ENCODE results near the gene ABCC4. TPM values are rescaled to one million over a fixed set of nuclear protein-coding genes. Genes with fewer than 3 reads are reported as not detected.
A peak's percentile ranks its signal among the peaks of the same experiment; 100 is the strongest.

The ABCC4 gene
- 15.1 TPM for polyA plus RNA-seq
- long read RNA-seq, donor 1 = 0 reads
- long read RNA-seq, donor 2, full-length matches to known transcripts = 2 of 2 reads
- long read RNA-seq, donor 2, partial matches to known transcripts = 0 of 2 reads
- long read RNA-seq, donor 2, other reads (novel, unspliced or antisense) = 0 of 2 reads
- long read RNA-seq, donor 3 = 0 reads
- long read RNA-seq, donor 4 = 0 reads
- long read RNA-seq, donor 5 = 0 reads
- long read RNA-seq, donor 6, full-length matches to known transcripts = 2 of 2 reads
- long read RNA-seq, donor 6, partial matches to known transcripts = 0 of 2 reads
- long read RNA-seq, donor 6, other reads (novel, unspliced or antisense) = 0 of 2 reads
- long read RNA-seq, donor 7 = 0 reads
- long read RNA-seq, donor 8, full-length matches to known transcripts = 1 of 1 reads
- long read RNA-seq, donor 8, partial matches to known transcripts = 0 of 1 reads
- long read RNA-seq, donor 8, other reads (novel, unspliced or antisense) = 0 of 1 reads
- long read RNA-seq, donor 9, full-length matches to known transcripts = 2 of 2 reads
- long read RNA-seq, donor 9, partial matches to known transcripts = 0 of 2 reads
- long read RNA-seq, donor 9, other reads (novel, unspliced or antisense) = 0 of 2 reads
- long read RNA-seq, donor 10, full-length matches to known transcripts = 3 of 3 reads
- long read RNA-seq, donor 10, partial matches to known transcripts = 0 of 3 reads
- long read RNA-seq, donor 10, other reads (novel, unspliced or antisense) = 0 of 3 reads
- long read RNA-seq, donor 11 = 0 reads

DNA sequence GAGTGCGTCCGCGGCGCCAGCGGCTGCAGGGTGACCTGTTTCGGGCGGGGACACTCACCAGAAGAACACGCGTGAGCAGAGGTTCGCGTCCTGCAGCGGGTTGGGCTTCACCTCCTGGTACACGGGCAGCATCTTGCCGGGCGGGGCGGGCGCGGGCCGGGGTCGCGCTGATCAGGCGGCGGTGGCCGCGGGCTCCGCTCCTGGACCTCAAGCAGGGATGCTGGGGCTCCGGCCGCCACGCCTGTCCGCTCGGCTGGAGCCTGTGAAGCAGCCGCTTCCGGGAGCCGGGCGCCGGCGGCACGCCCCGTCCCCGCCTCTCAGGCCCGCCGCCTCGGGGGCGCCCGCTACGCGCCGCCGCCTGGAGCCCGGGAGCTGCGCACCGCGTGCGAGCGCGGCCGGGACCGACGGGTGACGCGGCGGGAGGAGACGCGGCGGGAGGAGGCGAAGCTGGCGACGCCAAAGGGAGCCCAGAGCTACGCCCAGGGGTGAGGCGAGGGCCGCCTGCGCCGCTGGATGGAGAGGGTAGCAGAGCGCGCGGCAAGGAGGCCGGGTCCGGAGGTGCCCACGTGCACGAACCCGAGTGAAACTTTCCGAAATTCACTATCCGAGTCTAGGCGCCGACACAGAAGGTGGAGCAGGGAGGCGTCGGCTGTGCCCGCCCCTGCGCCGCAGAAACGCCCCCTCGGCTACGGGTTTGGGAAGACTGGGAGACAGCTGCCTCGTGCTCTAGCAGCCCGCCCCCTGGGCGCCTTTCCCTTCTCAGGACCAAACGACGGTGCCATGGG, at the start of gene ABCC4:
ABCC4 (minus strand) TSS at position 269 of the 785 bp plus-strand sequence; CDS start at position 132, 137 bp downstream.
- peak within 1 kb of the TSS; percentile 72 for H3K4me3 ChIP-seq (ENCODE audit: low read length)
- peak within 1 kb of the TSS; percentile 56 for H3K27ac ChIP-seq (ENCODE audit: low read length)
- H3K4me1 ChIP-seq (ENCODE audit: control insufficient read depth, insufficient read depth, low read length) = peaks cover 45% of the 10 kb centered on the region
- H3K36me3 ChIP-seq (ENCODE audit: control insufficient read depth, insufficient read depth, low read length) = no peaks in the 10 kb centered on the region
- H3K27me3 ChIP-seq (ENCODE audit: control insufficient read depth, insufficient read depth, low read length) = no peaks in the 10 kb centered on the region
- no peaks in the 10 kb centered on the region for H3K9me3 ChIP-seq (ENCODE audit: control insufficient read depth, low read depth, low read length)
- WGBS (ENCODE audit: insufficient coverage, low lambda C conversion rate) = no CpG with 5 or more reads among the region's 98 CpGs
- DNase-seq = peak; percentile 54 to 84

DNA sequence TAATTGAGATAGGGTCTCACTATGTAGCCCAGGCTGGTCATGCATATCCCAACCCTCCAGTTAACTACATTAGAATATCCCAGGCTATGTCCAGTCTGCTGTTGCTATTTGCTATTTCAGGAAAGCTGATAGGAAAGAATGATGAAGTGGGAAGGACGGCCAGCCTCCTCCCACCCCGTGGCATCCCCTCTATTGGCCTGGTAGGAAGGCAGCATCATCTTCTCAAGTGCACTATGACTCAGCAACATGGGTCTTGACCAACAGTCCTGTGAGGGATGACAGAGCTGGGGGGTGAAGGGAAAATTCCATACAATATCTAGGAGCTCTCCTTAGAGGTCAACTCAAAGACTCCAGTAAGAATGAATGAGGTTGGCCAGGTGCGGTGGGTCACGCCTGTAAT, 48.0 kb upstream of the ABCC4 start:
- Histone ChIP-seq H3K36me3 (ENCODE audit: control insufficient read depth, insufficient read depth, low read length) (no peaks in the 10 kb centered on the region), H3K27ac (ENCODE audit: low read length) (no peak overlapping the region), H3K4me3 (ENCODE audit: low read length) (no peak overlapping the region), H3K27me3 (ENCODE audit: control insufficient read depth, insufficient read depth, low read length) (no peaks in the 10 kb centered on the region), H3K4me1 (ENCODE audit: control insufficient read depth, insufficient read depth, low read length) (no peaks in the 10 kb centered on the region), H3K9me3 (ENCODE audit: control insufficient read depth, low read depth, low read length) (no peaks in the 10 kb centered on the region)
- WGBS (ENCODE audit: insufficient coverage, low lambda C conversion rate) = no CpG with 5 or more reads among the region's 4 CpGs
- DNase-seq = no peak

- no peak overlapping the region for H3K27ac ChIP-seq (ENCODE audit: low read length)
- no peaks in the 10 kb centered on the region for H3K36me3 ChIP-seq (ENCODE audit: control insufficient read depth, insufficient read depth, low read length)
- no CpG with 5 or more reads among the region's 3 CpGs for WGBS (ENCODE audit: insufficient coverage, low lambda C conversion rate)
- H3K4me1 ChIP-seq (ENCODE audit: control insufficient read depth, insufficient read depth, low read length) = no peaks in the 10 kb centered on the region
- no peak for DNase-seq
- H3K4me3 ChIP-seq (ENCODE audit: low read length) = no peak overlapping the region
- no peaks in the 10 kb centered on the region for H3K9me3 ChIP-seq (ENCODE audit: control insufficient read depth, low read depth, low read length)
- no peaks in the 10 kb centered on the region for H3K27me3 ChIP-seq (ENCODE audit: control insufficient read depth, insufficient read depth, low read length)
Measured at GRCh38 chr13:95343944-95344343, 42.7 kb upstream of the ABCC4 start.

- H3K4me1 ChIP-seq (ENCODE audit: control insufficient read depth, insufficient read depth, low read length) = no peaks in the 10 kb centered on the region
- H3K4me3 ChIP-seq (ENCODE audit: low read length) = no peak overlapping the region
- no peak overlapping the region for H3K27ac ChIP-seq (ENCODE audit: low read length)
- no peak for DNase-seq
- WGBS (ENCODE audit: insufficient coverage, low lambda C conversion rate) = no CpG with 5 or more reads among the region's 5 CpGs
- H3K36me3 ChIP-seq (ENCODE audit: control insufficient read depth, insufficient read depth, low read length) = no peaks in the 10 kb centered on the region
- H3K27me3 ChIP-seq (ENCODE audit: control insufficient read depth, insufficient read depth, low read length) = no peaks in the 10 kb centered on the region
- no peaks in the 10 kb centered on the region for H3K9me3 ChIP-seq (ENCODE audit: control insufficient read depth, low read depth, low read length)
Measured at GRCh38 chr13:95341441-95341840, 40.2 kb upstream of the ABCC4 start.

DNA sequence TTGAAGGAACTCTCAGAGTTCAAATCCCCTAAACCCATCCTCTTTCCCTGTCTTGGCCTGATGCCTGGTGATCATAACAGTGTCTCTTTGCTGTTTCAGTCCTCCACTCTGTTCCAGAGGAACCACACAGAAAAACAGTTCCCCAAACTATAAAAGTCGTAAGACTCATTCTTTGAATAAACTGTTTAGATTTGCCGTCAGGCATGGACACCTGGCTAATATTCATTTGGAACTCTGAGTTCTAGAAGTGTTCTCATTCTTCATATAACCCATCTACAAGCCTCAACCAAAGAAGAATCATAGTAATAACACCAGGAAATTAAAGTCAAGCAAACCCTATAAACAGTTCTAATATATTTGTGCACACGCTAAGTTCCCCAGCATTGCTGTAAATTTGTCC, 37.7 kb upstream of the ABCC4 start:
- WGBS (ENCODE audit: insufficient coverage, low lambda C conversion rate) = no CpG with 5 or more reads among the region's 3 CpGs

GRCh38 chr13:95337597-95337996, 36.3 kb upstream of the ABCC4 start:
- DNase-seq = no peak
- Histone ChIP-seq H3K9me3 (ENCODE audit: control insufficient read depth, low read depth, low read length) (no peaks in the 10 kb centered on the region), H3K27me3 (ENCODE audit: control insufficient read depth, insufficient read depth, low read length) (no peaks in the 10 kb centered on the region), H3K4me3 (ENCODE audit: low read length) (no peak overlapping the region), H3K36me3 (ENCODE audit: control insufficient read depth, insufficient read depth, low read length) (no peaks in the 10 kb centered on the region), H3K27ac (ENCODE audit: low read length) (no peak overlapping the region), H3K4me1 (ENCODE audit: control insufficient read depth, insufficient read depth, low read length) (no peaks in the 10 kb centered on the region)
- no CpG with 5 or more reads among the region's 3 CpGs for WGBS (ENCODE audit: insufficient coverage, low lambda C conversion rate)

More for the DNA sequence above, 37.7 kb upstream of the ABCC4 start:
- Histone ChIP-seq H3K27me3 (ENCODE audit: control insufficient read depth, insufficient read depth, low read length) (no peaks in the 10 kb centered on the region), H3K4me3 (ENCODE audit: low read length) (no peak overlapping the region), H3K27ac (ENCODE audit: low read length) (no peak overlapping the region), H3K4me1 (ENCODE audit: control insufficient read depth, insufficient read depth, low read length) (no peaks in the 10 kb centered on the region), H3K36me3 (ENCODE audit: control insufficient read depth, insufficient read depth, low read length) (no peaks in the 10 kb centered on the region), H3K9me3 (ENCODE audit: control insufficient read depth, low read depth, low read length) (no peaks in the 10 kb centered on the region)
- no peak for DNase-seq

DNA sequence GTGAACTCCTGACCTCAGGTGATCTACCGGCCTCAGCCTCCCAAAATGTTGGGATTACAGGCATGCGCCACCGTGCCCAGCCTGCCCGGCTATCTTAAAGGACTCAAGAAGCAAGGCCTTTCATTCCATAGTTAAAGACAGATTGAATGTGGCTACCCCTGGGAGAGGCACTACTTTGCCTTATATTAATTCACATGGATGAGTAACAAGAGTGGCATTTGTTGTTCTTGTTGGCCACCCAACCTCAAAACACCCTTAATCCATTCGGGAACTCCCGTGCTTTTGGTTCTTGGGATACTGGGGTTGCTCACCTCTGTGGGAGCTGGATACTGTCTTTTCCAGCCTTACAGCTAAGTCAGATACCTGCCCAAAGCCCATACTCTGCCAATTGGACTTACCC, 34.4 kb upstream of the ABCC4 start:
- Histone ChIP-seq H3K27me3 (ENCODE audit: control insufficient read depth, insufficient read depth, low read length) (no peaks in the 10 kb centered on the region), H3K4me3 (ENCODE audit: low read length) (no peak overlapping the region), H3K9me3 (ENCODE audit: control insufficient read depth, low read depth, low read length) (no peaks in the 10 kb centered on the region), H3K4me1 (ENCODE audit: control insufficient read depth, insufficient read depth, low read length) (no peaks in the 10 kb centered on the region), H3K27ac (ENCODE audit: low read length) (no peak overlapping the region), H3K36me3 (ENCODE audit: control insufficient read depth, insufficient read depth, low read length) (no peaks in the 10 kb centered on the region)
- no peak for DNase-seq
- WGBS (ENCODE audit: insufficient coverage, low lambda C conversion rate) = 100% methylated on average over 1 of the region's 6 CpGs

GRCh38 chr13:95328386-95328785, 27.1 kb upstream of the ABCC4 start:
- Histone ChIP-seq H3K4me1 (ENCODE audit: control insufficient read depth, insufficient read depth, low read length) (no peaks in the 10 kb centered on the region), H3K27me3 (ENCODE audit: control insufficient read depth, insufficient read depth, low read length) (no peaks in the 10 kb centered on the region), H3K9me3 (ENCODE audit: control insufficient read depth, low read depth, low read length) (no peaks in the 10 kb centered on the region), H3K4me3 (ENCODE audit: low read length) (no peak overlapping the region), H3K36me3 (ENCODE audit: control insufficient read depth, insufficient read depth, low read length) (no peaks in the 10 kb centered on the region), H3K27ac (ENCODE audit: low read length) (no peak overlapping the region)
- WGBS (ENCODE audit: insufficient coverage, low lambda C conversion rate) = no CpG with 5 or more reads among the region's 5 CpGs
- no peak for DNase-seq

GRCh38 chr13:95327190-95327589, 25.9 kb upstream of the ABCC4 start:
- Histone ChIP-seq H3K27ac (ENCODE audit: low read length) (no peak overlapping the region), H3K27me3 (ENCODE audit: control insufficient read depth, insufficient read depth, low read length) (no peaks in the 10 kb centered on the region), H3K36me3 (ENCODE audit: control insufficient read depth, insufficient read depth, low read length) (no peaks in the 10 kb centered on the region), H3K9me3 (ENCODE audit: control insufficient read depth, low read depth, low read length) (no peaks in the 10 kb centered on the region), H3K4me3 (ENCODE audit: low read length) (no peak overlapping the region), H3K4me1 (ENCODE audit: control insufficient read depth, insufficient read depth, low read length) (no peaks in the 10 kb centered on the region)
- DNase-seq = no peak
- 100% methylated on average over 1 of the region's 10 CpGs for WGBS (ENCODE audit: insufficient coverage, low lambda C conversion rate)

GRCh38 chr13:95326695-95327094, 25.4 kb upstream of the ABCC4 start:
- H3K4me3 ChIP-seq (ENCODE audit: low read length) = no peak overlapping the region
- H3K27me3 ChIP-seq (ENCODE audit: control insufficient read depth, insufficient read depth, low read length) = no peaks in the 10 kb centered on the region
- WGBS (ENCODE audit: insufficient coverage, low lambda C conversion rate) = 90% methylated on average over 2 of the region's 5 CpGs
- no peaks in the 10 kb centered on the region for H3K9me3 ChIP-seq (ENCODE audit: control insufficient read depth, low read depth, low read length)
- no peaks in the 10 kb centered on the region for H3K4me1 ChIP-seq (ENCODE audit: control insufficient read depth, insufficient read depth, low read length)
- H3K36me3 ChIP-seq (ENCODE audit: control insufficient read depth, insufficient read depth, low read length) = no peaks in the 10 kb centered on the region
- no peak overlapping the region for H3K27ac ChIP-seq (ENCODE audit: low read length)
- DNase-seq = no peak
